Measurements from ENCODE around the gene POLR1H. TPM values are rescaled to one million over a fixed set of nuclear protein-coding genes. Genes with fewer than 3 reads are reported as not detected.
"Not testable (repeated sequence)": the region's sequence is repeated elsewhere in the genome, so short reads cannot be mapped to it uniquely, and the experiment has no call there.

POLR1H gene, protein sequence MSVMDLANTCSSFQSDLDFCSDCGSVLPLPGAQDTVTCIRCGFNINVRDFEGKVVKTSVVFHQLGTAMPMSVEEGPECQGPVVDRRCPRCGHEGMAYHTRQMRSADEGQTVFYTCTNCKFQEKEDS
- polyA plus RNA-seq (ENCODE audit: insufficient read length), result 42.0 TPM
- long read RNA-seq, donor 1, transcript ZNRD1-202 (5 exons, 743 nt), result minor isoform, 8 of 38 reads
- long read RNA-seq, donor 1, transcript ZNRD1-201 (4 exons, 864 nt), result major isoform, 25 of 38 reads
- long read RNA-seq, donor 1, partial matches to known transcripts, result 0 of 38 reads
- long read RNA-seq, donor 1, other reads (novel, unspliced or antisense), result 0 of 38 reads
- long read RNA-seq, donor 2, transcript ZNRD1-202 (5 exons, 743 nt), result minor isoform, 19 of 60 reads
- long read RNA-seq, donor 2, transcript ZNRD1-201 (4 exons, 864 nt), result major isoform, 32 of 60 reads
- long read RNA-seq, donor 2, partial matches to known transcripts, result 0 of 60 reads
- long read RNA-seq, donor 2, other reads (novel, unspliced or antisense), result 0 of 60 reads
- long read RNA-seq, donor 3, transcript ZNRD1-202 (5 exons, 743 nt), result minor isoform, 13 of 39 reads
- long read RNA-seq, donor 3, transcript ZNRD1-201 (4 exons, 864 nt), result major isoform, 14 of 39 reads
- long read RNA-seq, donor 3, partial matches to known transcripts, result 5 of 39 reads
- long read RNA-seq, donor 3, other reads (novel, unspliced or antisense), result 0 of 39 reads
- long read RNA-seq, donor 4, partial matches to known transcripts, result 0 of 6 reads
- long read RNA-seq, donor 4, other reads (novel, unspliced or antisense), result 0 of 6 reads
- long read RNA-seq, donor 5, transcript ZNRD1-203 (5 exons, 736 nt), result minor isoform, 5 of 57 reads
- long read RNA-seq, donor 5, transcript ZNRD1-201 (4 exons, 864 nt), result major isoform, 31 of 57 reads
- long read RNA-seq, donor 5, transcript ZNRD1-202 (5 exons, 743 nt), result minor isoform, 14 of 57 reads
- long read RNA-seq, donor 5, transcript ZNRD1-206 (2 exons, 3,672 nt), result minor isoform, 6 of 57 reads
- long read RNA-seq, donor 5, partial matches to known transcripts, result 0 of 57 reads
- long read RNA-seq, donor 5, other reads (novel, unspliced or antisense), result 0 of 57 reads
- long read RNA-seq, donor 6, transcript ZNRD1-201 (4 exons, 864 nt), result major isoform, 25 of 37 reads
- long read RNA-seq, donor 6, transcript ZNRD1-202 (5 exons, 743 nt), result minor isoform, 10 of 37 reads
- long read RNA-seq, donor 6, partial matches to known transcripts, result 0 of 37 reads
- long read RNA-seq, donor 6, other reads (novel, unspliced or antisense), result 0 of 37 reads
- long read RNA-seq, donor 7, transcript ZNRD1-201 (4 exons, 864 nt), result major isoform, 32 of 55 reads
- long read RNA-seq, donor 7, transcript ZNRD1-202 (5 exons, 743 nt), result minor isoform, 16 of 55 reads
- long read RNA-seq, donor 7, partial matches to known transcripts, result 0 of 55 reads
- long read RNA-seq, donor 7, other reads (novel, unspliced or antisense), result 0 of 55 reads
- long read RNA-seq, donor 8, transcript ZNRD1-201 (4 exons, 864 nt), result minor isoform, 5 of 14 reads
- long read RNA-seq, donor 8, transcript ZNRD1-202 (5 exons, 743 nt), result major isoform, 6 of 14 reads
- long read RNA-seq, donor 8, partial matches to known transcripts, result 0 of 14 reads
- long read RNA-seq, donor 8, other reads (novel, unspliced or antisense), result 0 of 14 reads

DNA sequence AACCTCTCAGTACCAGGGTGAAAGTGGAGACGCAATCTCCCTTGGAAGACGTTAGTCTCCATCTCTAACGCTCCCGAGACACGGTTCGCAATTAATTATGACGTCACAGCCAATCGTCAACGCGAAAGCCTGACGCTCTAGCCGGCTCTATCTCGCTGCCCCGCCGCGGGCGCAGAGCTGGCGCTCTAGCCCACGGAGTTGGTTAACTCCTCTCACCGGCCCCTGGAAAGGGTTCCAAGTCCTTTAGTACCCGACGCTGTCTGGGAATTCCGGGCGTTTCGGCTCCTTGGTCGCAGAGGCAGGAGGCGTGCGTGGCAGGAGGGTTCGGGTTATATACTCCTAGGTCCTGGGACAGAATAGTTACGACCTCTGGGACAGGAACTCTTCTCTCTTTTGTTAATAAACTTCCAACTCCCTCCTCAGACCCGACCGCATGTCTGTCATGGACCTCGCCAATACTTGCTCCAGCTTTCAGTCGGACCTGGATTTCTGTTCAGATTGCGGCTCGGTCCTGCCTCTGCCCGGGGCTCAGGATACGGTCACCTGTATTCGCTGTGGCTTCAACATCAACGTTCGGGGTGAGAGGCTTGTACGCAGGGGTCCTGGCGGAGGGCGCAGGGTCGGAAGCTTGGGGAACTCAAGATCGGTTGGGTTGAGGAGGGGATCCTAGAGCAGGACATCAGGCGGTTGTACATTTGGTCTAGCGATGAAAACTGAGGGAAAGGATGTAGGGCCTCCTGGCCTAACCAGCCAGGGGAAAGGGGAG lies at the start of gene POLR1H:
Gene POLR1H, plus strand, starts transcription at position 174 of the 766 bp plus-strand sequence. Its CDS starts 260 bp downstream, at position 434.
- DNase-seq, result peak; percentile 97

GRCh38 chr6:30013291-30013922 lies 47.7 kb upstream of the POLR1H start:
- no peak for DNase-seq

DNA sequence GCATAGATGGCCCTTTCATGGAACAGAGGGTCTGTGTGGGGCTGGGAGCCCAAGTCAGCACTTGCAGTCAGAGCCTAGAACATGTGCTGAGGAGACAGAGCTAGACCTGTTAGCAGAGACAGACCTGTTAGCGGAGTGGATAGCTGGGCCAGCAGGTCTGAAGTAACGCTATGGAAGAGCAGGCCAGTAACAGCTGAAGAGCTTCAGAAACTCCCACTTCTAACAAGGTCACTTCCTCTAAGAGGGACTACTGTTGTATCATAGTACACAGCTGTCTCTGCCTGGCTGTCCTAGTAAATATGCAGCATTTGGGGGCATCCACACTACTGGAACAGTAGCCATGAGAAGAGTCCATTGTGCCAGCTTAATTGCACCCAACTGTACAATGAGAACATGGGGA lies 41.2 kb upstream of the POLR1H start:
- no peak for DNase-seq

GRCh38 chr6:30020626-30021025 lies 40.4 kb upstream of the POLR1H start:
- no peak for DNase-seq

DNA sequence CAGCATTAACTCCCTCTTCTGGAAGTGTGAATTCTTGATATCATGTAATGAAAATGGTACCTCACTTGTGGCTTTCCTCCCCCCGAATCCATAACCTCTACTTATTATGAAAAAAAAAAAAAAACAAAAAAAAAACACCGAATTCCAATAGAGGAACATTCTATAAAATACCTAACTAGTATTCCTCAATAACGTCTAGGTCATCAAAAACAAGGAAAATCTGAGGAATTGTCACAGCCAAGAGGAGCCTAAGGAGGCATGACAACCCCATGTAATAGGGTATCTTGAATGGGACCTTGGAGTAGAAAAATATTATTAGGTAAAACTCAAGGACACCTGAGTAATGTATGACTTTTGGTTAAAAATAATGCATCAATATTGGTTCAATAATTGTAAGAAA lies 38.9 kb upstream of the POLR1H start:
- no peak for DNase-seq

- DNase-seq, result not testable (repeated sequence)
These were observed 38.4 kb upstream of the POLR1H start for GRCh38 chr6:30022712-30023111.

DNA sequence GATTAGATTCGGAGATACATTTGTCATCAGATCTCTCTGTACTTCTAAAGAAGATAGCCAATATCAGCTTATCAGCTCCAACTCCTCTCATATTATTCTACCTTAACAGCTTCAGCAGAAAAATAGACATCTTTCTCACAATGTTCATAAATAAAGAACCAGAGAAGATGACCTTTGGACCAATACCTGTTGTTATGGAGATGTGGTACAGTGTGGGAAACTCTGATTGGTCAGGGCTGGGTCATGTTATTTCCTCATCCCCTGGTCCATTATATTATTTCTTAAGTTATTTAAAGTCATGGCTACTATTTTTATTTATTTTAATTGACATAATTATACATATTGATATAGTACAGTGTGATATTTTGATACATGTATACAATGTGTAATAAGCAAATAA lies 35.9 kb upstream of the POLR1H start:
- no peak for DNase-seq

- no peak for DNase-seq
These were observed 31.5 kb upstream of the POLR1H start for GRCh38 chr6:30029588-30029987.

GRCh38 chr6:30031381-30031780 lies 29.7 kb upstream of the POLR1H start:
- no peak for DNase-seq

- not testable (repeated sequence) for DNase-seq
These were observed 27.6 kb upstream of the POLR1H start for GRCh38 chr6:30033440-30033839.

DNA sequence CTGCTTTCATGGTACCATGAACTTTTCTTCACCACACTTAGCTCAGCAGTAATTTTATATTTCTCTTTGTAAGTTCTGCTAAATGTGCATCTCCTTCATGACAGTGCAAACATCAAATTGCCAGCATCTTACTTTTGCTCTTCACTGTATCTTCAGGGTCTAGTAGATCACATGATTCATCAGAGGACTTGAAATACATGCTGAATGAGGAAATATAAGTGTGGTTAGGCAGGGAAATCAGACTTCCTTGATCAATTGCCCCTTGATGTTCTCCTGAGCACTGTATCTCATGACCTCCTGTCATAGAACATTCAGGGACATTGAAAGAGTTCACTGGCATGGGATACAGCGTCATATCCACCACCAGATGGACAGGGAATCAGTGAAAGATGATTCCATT lies 25.3 kb upstream of the POLR1H start:
- DNase-seq, result no peak

GRCh38 chr6:30037182-30037788 lies 23.8 kb upstream of the POLR1H start:
- DNase-seq, result no peak

DNA sequence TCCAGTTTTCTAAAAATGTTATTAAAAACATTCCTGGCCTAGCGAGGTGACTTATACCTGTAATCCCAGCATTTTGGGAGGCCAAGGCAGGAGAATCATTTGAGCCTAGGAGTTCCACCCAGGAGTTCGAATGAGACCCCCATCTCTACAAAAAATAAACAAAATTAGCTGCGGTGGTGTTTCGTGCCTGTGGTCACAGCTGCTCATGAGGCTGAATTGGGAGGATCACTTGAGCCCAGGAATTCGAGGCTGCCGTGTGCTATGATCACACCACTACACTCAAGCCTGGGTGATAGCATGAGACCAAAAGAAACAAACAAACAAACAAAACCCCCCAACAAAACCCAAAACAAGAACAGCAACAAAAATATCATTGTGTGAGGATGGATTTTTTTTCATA lies 19.8 kb upstream of the POLR1H start:
- no peak for DNase-seq

GRCh38 chr6:30041821-30042220 lies 19.2 kb upstream of the POLR1H start:
- DNase-seq, result no peak

- DNase-seq, result no peak
These were observed 18.6 kb upstream of the POLR1H start for GRCh38 chr6:30042476-30042875.

DNA sequence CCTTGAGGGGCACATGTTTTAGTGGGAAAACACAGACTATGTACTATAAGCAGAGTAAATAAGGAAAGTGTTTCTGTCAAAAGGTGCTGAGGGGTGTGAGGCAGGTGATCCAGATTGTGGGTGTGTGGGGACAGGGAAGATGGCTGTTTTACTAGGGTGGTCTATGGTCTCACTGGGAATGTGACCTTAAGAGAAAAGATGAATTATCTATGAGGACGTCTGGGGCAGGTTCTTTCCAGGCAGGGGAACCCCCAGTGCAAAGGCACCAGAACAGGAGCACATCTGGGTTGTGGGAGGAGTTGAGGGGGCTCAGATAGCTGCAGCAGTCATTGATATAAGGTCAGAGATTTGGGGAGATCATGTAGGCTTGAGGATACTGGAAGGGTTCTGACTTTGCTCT lies 18.2 kb upstream of the POLR1H start:
- DNase-seq, result no peak

DNA sequence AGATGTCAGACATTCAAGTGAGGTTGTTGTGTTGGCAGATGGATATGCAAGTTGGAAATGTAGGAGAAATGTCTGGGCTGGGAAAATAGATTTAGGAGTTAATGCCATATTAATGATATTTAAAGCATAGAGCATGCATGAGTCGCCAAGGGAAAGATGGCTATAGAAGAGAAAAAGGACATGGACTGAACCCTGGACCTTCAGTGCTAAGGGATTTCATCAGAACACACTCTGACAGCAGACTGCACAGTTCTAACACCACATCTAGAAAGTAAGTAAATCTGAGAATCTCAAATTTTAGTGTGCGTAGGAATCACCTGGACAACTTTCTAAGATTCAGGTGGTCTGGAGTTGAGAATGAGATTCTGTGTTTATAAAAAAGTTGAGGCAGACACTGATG lies 17.3 kb upstream of the POLR1H start:
- DNase-seq, result no peak

DNA sequence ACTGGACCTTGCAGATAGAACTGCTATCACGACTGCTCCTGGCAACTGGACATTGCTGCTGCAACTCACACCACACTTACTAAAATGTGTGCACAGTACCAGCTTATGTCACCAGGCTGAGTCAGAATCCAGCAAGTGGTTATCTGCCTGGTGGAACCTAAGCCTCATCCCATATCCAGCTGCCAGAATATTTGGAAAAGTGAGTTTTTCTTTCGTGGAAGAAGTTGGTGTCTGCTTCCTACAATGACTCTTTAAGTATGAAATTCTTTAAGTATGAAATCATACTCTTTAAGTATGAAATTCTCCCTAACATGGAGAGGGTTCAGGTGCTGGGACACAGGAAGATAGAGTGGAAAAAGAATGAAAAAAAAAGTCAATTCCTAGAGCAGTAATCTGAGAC lies 16.4 kb upstream of the POLR1H start:
- no peak for DNase-seq

DNA sequence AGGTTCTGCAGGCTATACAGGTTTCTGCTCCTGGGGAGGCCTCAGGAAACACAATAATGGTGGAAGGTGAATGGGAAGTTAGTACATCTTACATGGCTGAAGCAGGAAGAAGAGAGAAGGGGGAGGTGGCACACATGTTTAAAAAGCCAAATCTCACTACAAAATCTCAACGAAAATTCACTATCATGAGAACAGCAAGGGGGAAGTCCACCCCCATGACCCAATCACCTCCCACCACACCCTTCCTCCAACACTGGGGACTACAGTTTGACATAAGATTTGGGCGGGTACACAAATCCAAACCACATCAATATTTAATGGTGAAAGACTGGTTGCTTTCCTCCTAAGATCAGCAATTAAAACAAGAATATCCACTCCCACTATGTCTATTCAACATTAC lies 13.8 kb upstream of the POLR1H start:
- DNase-seq, result no peak

- DNase-seq, result no peak
These were observed 7.4 kb upstream of the POLR1H start for GRCh38 chr6:30053682-30054081.
